ENCODE results near the gene TTLL8. TPM values are rescaled to one million over a fixed set of nuclear protein-coding genes. Genes with fewer than 3 reads are reported as not detected.

The TTLL8 gene
- total RNA-seq, 4 donors from 2014 or later: not detected

- DNase-seq (ENCODE audit: low spot score) (no peak), ATAC-seq (ENCODE audit: low FRiP score) (no peak)
- no peak for TF ChIP-seq CTCF (IDR thresholded peaks at IDR 0.05)
Measured at GRCh38 chr22:50047346-50047745, 10.8 kb downstream of the TTLL8 start.

DNA sequence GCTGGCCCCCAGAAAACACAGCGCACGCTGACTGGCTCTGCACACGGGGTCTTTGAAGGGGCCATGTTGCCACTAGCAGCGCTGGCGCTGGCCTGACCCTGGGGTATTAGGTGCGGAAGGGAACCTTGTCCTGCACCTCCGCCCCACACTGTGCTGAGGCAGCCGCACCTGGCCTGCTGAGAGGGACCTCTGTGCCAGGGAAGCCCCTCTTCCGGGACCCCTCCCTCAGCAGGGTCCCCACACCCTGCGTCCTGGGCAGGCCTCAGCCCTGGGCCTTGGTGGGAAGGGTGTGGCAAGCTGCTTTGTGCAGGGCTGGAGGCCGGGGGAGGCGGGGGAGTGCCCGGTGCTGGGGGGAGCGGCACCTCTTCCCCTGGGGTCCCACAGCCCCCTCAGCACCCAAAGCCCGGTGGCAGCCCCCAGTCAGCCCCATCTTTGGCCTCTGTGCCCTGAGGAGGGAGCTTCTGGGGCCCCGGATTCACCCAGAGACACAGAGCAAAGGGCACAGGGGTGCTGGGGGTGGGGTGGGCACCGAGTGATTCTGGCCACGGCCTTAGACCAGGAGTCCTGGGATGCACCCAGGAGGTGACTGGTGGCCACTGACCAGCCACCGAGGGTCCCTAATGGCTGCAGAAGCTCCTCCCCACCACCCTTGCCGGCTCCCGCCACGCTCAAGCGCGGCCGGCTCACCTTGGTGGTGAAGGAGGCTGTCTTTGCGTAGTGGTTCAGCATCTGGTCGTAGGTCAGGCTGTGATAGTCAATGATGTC, 11.4 kb downstream of the TTLL8 start:
- ATAC-seq (ENCODE audit: low FRiP score): no peak
- no peak for TF ChIP-seq CTCF (IDR thresholded peaks at IDR 0.05)
- no peak for DNase-seq (ENCODE audit: low spot score)

DNA sequence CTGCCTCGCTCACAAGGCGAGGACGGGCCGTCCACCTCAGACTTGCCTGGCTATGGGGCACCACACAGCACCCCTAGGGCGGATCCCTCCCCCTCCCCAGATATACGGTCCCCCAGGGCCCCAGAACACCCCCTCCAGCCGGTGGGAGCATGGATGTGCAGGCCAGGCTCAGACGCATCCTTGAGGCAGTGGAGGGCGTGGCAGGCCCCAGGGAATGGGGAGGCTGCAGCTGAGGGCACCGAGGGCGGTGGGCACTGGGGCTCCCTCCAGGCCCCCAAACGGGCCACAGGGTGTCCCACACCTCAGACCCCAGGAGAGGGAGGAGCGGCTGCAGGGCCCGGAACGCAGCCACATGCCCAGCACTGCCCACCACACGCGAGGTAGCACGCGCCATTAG, 12.1 kb downstream of the TTLL8 start:
- ATAC-seq (ENCODE audit: low FRiP score): no peak
- TF ChIP-seq CTCF (IDR thresholded peaks at IDR 0.05): no peak
- no peak for DNase-seq (ENCODE audit: low spot score)

GRCh38 chr22:50045211-50046018, 12.7 kb downstream of the TTLL8 start:
- DNase-seq (ENCODE audit: low spot score) (no peak), ATAC-seq (ENCODE audit: low FRiP score) (no peak)
- no peak for TF ChIP-seq CTCF (IDR thresholded peaks at IDR 0.05)

- ATAC-seq (ENCODE audit: low FRiP score) (no peak), DNase-seq (ENCODE audit: low spot score) (no peak)
- no peak for TF ChIP-seq CTCF (IDR thresholded peaks at IDR 0.05)
Measured at GRCh38 chr22:50044485-50045118, 13.5 kb downstream of the TTLL8 start.

GRCh38 chr22:50041361-50042065, 16.6 kb downstream of the TTLL8 start:
- no peak for DNase-seq (ENCODE audit: low spot score)

More at GRCh38 chr22:50041361-50042065, 16.6 kb downstream of the TTLL8 start:
- ATAC-seq (ENCODE audit: low FRiP score): no peak
- no peak for TF ChIP-seq CTCF (IDR thresholded peaks at IDR 0.05)
